Gastrocnemius medialis (tissue), 4 donors: ENCODE results near the gene SPACA4.

ENCODE experiments used
- CTCF ChIP-seq, 5 experiments: fragments of 450-650 bp in 3 of 5; fragments of 200-600 bp in 2 of 5; sonication (generic) in 2 of 5; IDR thresholded peaks in 4 of 5; conservative IDR thresholded peaks in 1 of 5; 1 replicate in 4 of 5; 2 replicates in 1 of 5; pipeline ENCODE4 v1.5.1; 2016 to 2019; ENCODE audit warnings: antibody characterized with exemption in 5 of 5, mild to moderate bottlenecking in 3 of 5, moderate library complexity in 3 of 5
- POLR2A ChIP-seq, 2 donors: fragments of 450-650 bp; IDR thresholded peaks; one replicate each; pipeline ENCODE4 v1.6.1; 2017; ENCODE audit warnings: antibody characterized with exemption in 2 of 2, mild to moderate bottlenecking in 2 of 2, moderate library complexity in 2 of 2

GRCh38 chr19:48629297-48629598 is 22.7 kb downstream of the SPACA4 start:
- TF ChIP-seq CTCF (IDR thresholded peaks at IDR 0.05 in 4 of 5, conservative IDR thresholded peaks at IDR 0.05 in 1 of 5) (no peak), POLR2A (IDR thresholded peaks at IDR 0.05) (no peak)
